SU-DHL-6 (cell line): ENCODE results near the gene ARHGEF4.

Experiments
- H2AFZ ChIP-seq: fragments of 200-600 bp; sonication (generic); 2 replicates; pipeline ENCODE4 v1.6.1; 2014; ENCODE audit warnings: low read depth, mild to moderate bottlenecking, moderate library complexity, mixed read lengths, antibody characterized with exemption, low read length; ENCODE audit not compliant: severe bottlenecking
- H3F3A ChIP-seq: fragments of 200-600 bp; shearing (Covaris generic); 2 replicates; pipeline ENCODE4 v1.6.0; 2016; ENCODE audit warnings: antibody characterized with exemption, mild to moderate bottlenecking; ENCODE audit not compliant: insufficient read depth
- H3K27ac ChIP-seq: fragments of 200-600 bp; sonication (generic); 2 replicates; pipeline ENCODE4 v1.5.1; 2016; ENCODE audit warnings: low read depth, mild to moderate bottlenecking, low read length, moderate library complexity, mixed read lengths
- H3K27me3 ChIP-seq: fragments of 200-600 bp; sonication (generic), shearing (Covaris generic); 2 replicates; pipeline ENCODE4 v1.6.0; 2014; ENCODE audit warnings: mild to moderate bottlenecking, low read length
- H3K36me3 ChIP-seq: fragments of 200-600 bp; sonication (generic); 2 replicates; pipeline ENCODE4 v1.6.1; 2014; ENCODE audit warnings: mild to moderate bottlenecking, low read length, mixed read lengths
- H3K4me2 ChIP-seq: fragments of 300-600, 200-600 bp; shearing (Covaris generic), sonication (generic); 2 replicates; pipeline ENCODE4 v1.6.0; 2014; ENCODE audit warnings: low read length, low read depth, mild to moderate bottlenecking; ENCODE audit not compliant: poor library complexity, severe bottlenecking
- H3K4me3 ChIP-seq: fragments of 200-600 bp; sonication (generic); 2 replicates; pipeline ENCODE4 v1.5.1; 2014; ENCODE audit warnings: antibody characterized with exemption, low read length, mild to moderate bottlenecking, mixed read lengths; ENCODE audit not compliant: insufficient read depth, poor library complexity, severe bottlenecking
- H3K79me2 ChIP-seq: fragments of 200-600 bp; sonication (generic); 2 replicates; pipeline ENCODE4 v1.6.1; 2014; ENCODE audit warnings: mild to moderate bottlenecking, low read length, moderate library complexity; ENCODE audit not compliant: insufficient read depth
- H3K9ac ChIP-seq: fragments of 200-600 bp; sonication (generic); 2 replicates; pipeline ENCODE4 v1.7.0; 2014; ENCODE audit warnings: mild to moderate bottlenecking, low read length
- H3K9me2 ChIP-seq: fragments of 200-600 bp; sonication (generic); replicated peaks from 2 replicates; pipeline ENCODE4 v1.6.1; 2014; ENCODE audit warnings: low read length; ENCODE audit not compliant: insufficient read depth
- H3K9me3 ChIP-seq: fragments of 200-600 bp; sonication (generic); 2 replicates; pipeline ENCODE4 v1.6.1; 2014; ENCODE audit warnings: low read length, mixed read lengths; ENCODE audit not compliant: insufficient read depth
- H4K20me1 ChIP-seq: fragments of 200-600 bp; sonication (generic); 2 replicates; pipeline ENCODE4 v1.6.1; 2014; ENCODE audit warnings: low read depth, mild to moderate bottlenecking, antibody characterized with exemption, low read length, moderate library complexity, mixed read lengths
- EZH2phosphoT487 ChIP-seq: fragments of 200-600 bp; sonication (generic), shearing (Covaris generic); conservative IDR thresholded peaks from 2 replicates; pipeline ENCODE4 v1.6.1; 2018; ENCODE audit warnings: mild to moderate bottlenecking, antibody characterized with exemption, low read length, moderate library complexity, mixed read lengths
- TF ChIP-seq, protein P1 (sequence below): fragments of 200-600 bp; sonication (generic); IDR thresholded peaks from one replicate; pipeline ENCODE4 v1.5.1; 2017; ENCODE audit warnings: antibody characterized with exemption, mild to moderate bottlenecking, low read length, moderate library complexity; ENCODE audit not compliant: insufficient read depth, poor library complexity, severe bottlenecking

ARHGEF4 gene

DNA sequence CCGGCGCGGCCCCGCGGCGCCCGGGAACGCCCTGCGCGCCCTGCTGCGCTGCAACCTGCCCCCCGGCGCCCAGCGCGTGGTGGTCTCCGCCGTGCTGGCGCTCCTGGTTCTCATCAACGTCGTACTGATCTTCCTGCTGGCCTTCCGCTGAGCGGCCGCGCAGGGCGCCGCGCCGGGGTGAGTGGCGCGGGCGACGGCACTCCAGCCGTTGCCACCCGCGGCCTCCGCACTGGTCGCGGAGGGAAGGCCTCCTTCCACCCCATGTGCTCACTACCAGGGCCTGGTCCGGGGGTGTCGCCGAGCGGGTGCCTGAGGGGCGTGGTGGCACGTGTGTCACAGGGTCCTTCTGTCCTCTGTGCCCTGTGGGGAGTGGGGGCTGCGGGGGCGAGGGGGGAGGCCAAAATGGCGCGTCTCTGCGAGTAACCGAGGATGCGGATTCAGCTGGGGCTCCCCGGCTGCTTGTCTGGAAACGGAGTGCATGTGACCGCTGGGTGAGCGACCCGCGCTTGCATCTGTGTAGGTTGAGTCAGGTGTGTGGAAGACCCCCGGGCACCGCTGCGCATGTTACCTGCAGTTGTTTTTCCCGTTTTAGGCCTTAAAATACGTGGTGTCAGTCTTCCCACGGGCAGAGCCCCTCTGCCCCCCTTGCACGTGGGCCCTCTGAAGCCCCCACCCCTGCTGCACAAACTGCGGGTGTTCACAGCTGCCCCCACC, 198.6 kb downstream of the ARHGEF4 start:
- H3K9ac ChIP-seq, result no peak overlapping the region
- H3K9me3 ChIP-seq, result no peaks in the 10 kb centered on the region
- H3K9me2 ChIP-seq, result no peaks in the 10 kb centered on the region
- H3K27me3 ChIP-seq, result no peaks in the 10 kb centered on the region
- no peaks in the 10 kb centered on the region for H3F3A ChIP-seq
- no peak overlapping the region for H2AFZ ChIP-seq
- no peaks in the 10 kb centered on the region for H3K36me3 ChIP-seq
- no peaks in the 10 kb centered on the region for H3K79me2 ChIP-seq
- TF ChIP-seq, protein P1, sequence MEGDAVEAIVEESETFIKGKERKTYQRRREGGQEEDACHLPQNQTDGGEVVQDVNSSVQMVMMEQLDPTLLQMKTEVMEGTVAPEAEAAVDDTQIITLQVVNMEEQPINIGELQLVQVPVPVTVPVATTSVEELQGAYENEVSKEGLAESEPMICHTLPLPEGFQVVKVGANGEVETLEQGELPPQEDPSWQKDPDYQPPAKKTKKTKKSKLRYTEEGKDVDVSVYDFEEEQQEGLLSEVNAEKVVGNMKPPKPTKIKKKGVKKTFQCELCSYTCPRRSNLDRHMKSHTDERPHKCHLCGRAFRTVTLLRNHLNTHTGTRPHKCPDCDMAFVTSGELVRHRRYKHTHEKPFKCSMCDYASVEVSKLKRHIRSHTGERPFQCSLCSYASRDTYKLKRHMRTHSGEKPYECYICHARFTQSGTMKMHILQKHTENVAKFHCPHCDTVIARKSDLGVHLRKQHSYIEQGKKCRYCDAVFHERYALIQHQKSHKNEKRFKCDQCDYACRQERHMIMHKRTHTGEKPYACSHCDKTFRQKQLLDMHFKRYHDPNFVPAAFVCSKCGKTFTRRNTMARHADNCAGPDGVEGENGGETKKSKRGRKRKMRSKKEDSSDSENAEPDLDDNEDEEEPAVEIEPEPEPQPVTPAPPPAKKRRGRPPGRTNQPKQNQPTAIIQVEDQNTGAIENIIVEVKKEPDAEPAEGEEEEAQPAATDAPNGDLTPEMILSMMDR, result no peak
- no peak for TF ChIP-seq EZH2phosphoT487
- H3K4me3 ChIP-seq, result no peak overlapping the region
- H3K4me2 ChIP-seq, result no peak overlapping the region
- H4K20me1 ChIP-seq, result no peaks in the 10 kb centered on the region
- H3K27ac ChIP-seq, result no peak overlapping the region

DNA sequence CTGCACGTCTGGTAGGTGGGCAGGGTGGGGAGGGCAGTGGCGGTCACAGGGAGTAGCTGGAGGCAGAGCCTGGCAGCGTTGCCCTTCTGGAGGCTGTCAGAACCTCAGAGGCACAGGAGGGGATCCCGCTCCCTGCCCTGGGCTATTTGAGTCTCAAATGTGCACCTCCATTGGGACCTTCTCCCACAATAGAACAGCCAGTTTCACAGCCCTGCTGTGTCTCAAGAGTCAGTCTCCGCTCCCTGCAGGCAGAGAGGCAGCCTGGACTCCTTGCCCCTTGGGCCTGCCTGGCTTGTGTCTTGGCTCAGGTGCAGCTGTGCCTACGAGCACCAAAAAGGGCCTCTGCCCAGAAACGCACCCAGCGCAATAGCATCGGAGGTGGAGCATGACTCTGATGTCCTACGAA, 199.1 kb downstream of the ARHGEF4 start:
- TF ChIP-seq EZH2phosphoT487, result no peak
- TF ChIP-seq, protein P1, result no peak
- Histone ChIP-seq H2AFZ (no peak overlapping the region), H3K79me2 (no peaks in the 10 kb centered on the region), H3K9me3 (no peaks in the 10 kb centered on the region), H3K27ac (no peak overlapping the region), H3K9ac (no peak overlapping the region), H3F3A (no peaks in the 10 kb centered on the region), H3K4me2 (no peak overlapping the region), H4K20me1 (no peaks in the 10 kb centered on the region), H3K4me3 (no peak overlapping the region), H3K36me3 (no peaks in the 10 kb centered on the region), H3K27me3 (no peaks in the 10 kb centered on the region), H3K9me2 (no peaks in the 10 kb centered on the region)

DNA sequence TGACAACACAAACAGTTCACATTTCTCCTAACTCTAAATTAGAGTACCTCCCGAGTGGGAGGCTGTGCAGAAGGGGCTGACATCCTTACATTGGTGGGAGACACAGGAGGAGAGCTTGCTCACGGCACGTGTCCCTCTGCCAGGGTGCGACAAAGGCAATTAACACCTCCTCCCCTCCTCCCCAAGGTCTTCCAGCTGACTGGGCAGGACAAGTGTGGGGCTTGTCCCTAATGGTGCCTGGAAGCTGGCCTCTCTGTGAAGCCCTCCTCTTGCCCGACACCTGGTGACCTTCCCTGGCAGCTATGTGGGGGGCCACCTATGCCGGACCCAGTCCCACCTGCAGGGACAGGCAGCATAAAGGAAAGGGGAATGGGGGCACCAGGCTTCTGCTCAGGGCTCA, 199.6 kb downstream of the ARHGEF4 start:
- no peak overlapping the region for H3K4me3 ChIP-seq
- no peak for TF ChIP-seq EZH2phosphoT487
- TF ChIP-seq, protein P1, result no peak
- H3K9ac ChIP-seq, result no peak overlapping the region
- no peak overlapping the region for H3K27ac ChIP-seq
- no peaks in the 10 kb centered on the region for H3K9me2 ChIP-seq
- no peaks in the 10 kb centered on the region for H3K9me3 ChIP-seq
- no peaks in the 10 kb centered on the region for H3K27me3 ChIP-seq
- H3K4me2 ChIP-seq, result no peak overlapping the region
- H2AFZ ChIP-seq, result no peak overlapping the region
- H3F3A ChIP-seq, result no peaks in the 10 kb centered on the region
- no peaks in the 10 kb centered on the region for H3K79me2 ChIP-seq
- no peaks in the 10 kb centered on the region for H3K36me3 ChIP-seq
- no peaks in the 10 kb centered on the region for H4K20me1 ChIP-seq
